ENCODE measurements around the gene LUC7L.
"Not testable (repeated sequence)": the region's sequence is repeated elsewhere in the genome, so short reads cannot be mapped to it uniquely, and the experiment has no call there.

- TF ChIP-seq POLR2AphosphoS5 (IDR thresholded peaks at IDR 0.05; ENCODE audit: low read depth, low read length) = not testable (repeated sequence)
- TF ChIP-seq, protein P1, sequence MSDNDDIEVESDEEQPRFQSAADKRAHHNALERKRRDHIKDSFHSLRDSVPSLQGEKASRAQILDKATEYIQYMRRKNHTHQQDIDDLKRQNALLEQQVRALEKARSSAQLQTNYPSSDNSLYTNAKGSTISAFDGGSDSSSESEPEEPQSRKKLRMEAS (IDR thresholded peaks at IDR 0.05; ENCODE audit: low read depth) = not testable (repeated sequence)
Observed at GRCh38 chr16:209359-209758, 19.9 kb downstream of the LUC7L start.
